BE2C (cell line): ENCODE data around the gene RBFA.

Source experiments
- DNase-seq: peaks from one replicate; pipeline ENCODE4 v3.0.0-alpha.2; 2020
- H3K27me3 ChIP-seq: fragments of 250-450 bp; sonication (Bioruptor Pico); 2 replicates; pipeline ENCODE4 v1.5.1; 2020; ENCODE audit warnings: mild to moderate bottlenecking
- H3K36me3 ChIP-seq: fragments of 250-450 bp; sonication (Bioruptor Pico); 2 replicates; pipeline ENCODE4 v1.5.1; 2020; ENCODE audit warnings: mild to moderate bottlenecking
- H3K4me1 ChIP-seq: fragments of 250-450 bp; sonication (Bioruptor Pico); 2 replicates; pipeline ENCODE4 v1.5.1; 2020
- H3K4me3 ChIP-seq: 2 replicates; pipeline ENCODE4 v1.5.1; 2011; ENCODE audit warnings: low read depth, low read length
- H3K9me3 ChIP-seq: fragments of 250-450 bp; sonication (Bioruptor Pico); 2 replicates; pipeline ENCODE4 v1.5.1; 2020
- CTCF ChIP-seq: IDR thresholded peaks from 2 replicates; pipeline ENCODE4 v1.5.1; 2012; ENCODE audit warnings: mild to moderate bottlenecking, low read depth, low read length

RBFA gene

GRCh38 chr18:80070825-80071224 is 36.6 kb downstream of the RBFA start:
- DNase-seq: no peak
- no peaks in the 10 kb centered on the region for H3K27me3 ChIP-seq

GRCh38 chr18:80074183-80074582 is 39.9 kb downstream of the RBFA start:
- Histone ChIP-seq H3K36me3 (no peaks in the 10 kb centered on the region), H3K4me1 (no peaks in the 10 kb centered on the region), H3K9me3 (no peaks in the 10 kb centered on the region), H3K27me3 (no peaks in the 10 kb centered on the region), H3K4me3 (no peak overlapping the region)
- DNase-seq: no peak
- TF ChIP-seq CTCF: no peak

More at GRCh38 chr18:80070825-80071224, 36.6 kb downstream of the RBFA start:
- Histone ChIP-seq H3K9me3 (no peaks in the 10 kb centered on the region), H3K4me1 (no peaks in the 10 kb centered on the region), H3K4me3 (no peak overlapping the region), H3K36me3 (no peaks in the 10 kb centered on the region)
- TF ChIP-seq CTCF: no peak

- Histone ChIP-seq H3K27me3 (no peaks in the 10 kb centered on the region), H3K36me3 (no peaks in the 10 kb centered on the region), H3K4me1 (no peaks in the 10 kb centered on the region), H3K4me3 (no peak overlapping the region), H3K9me3 (no peaks in the 10 kb centered on the region)
- TF ChIP-seq CTCF: no peak
- no peak for DNase-seq
These were observed 40.5 kb downstream of the RBFA start for GRCh38 chr18:80074697-80075096.

GRCh38 chr18:80075940-80076339 is 41.7 kb downstream of the RBFA start:
- TF ChIP-seq CTCF: no peak
- H3K36me3 ChIP-seq: no peaks in the 10 kb centered on the region

GRCh38 chr18:80076379-80076778 is 42.1 kb downstream of the RBFA start:
- no peak for TF ChIP-seq CTCF
- no peak overlapping the region for H3K4me3 ChIP-seq
- H3K27me3 ChIP-seq: no peaks in the 10 kb centered on the region
- H3K9me3 ChIP-seq: no peaks in the 10 kb centered on the region
- no peaks in the 10 kb centered on the region for H3K36me3 ChIP-seq
- H3K4me1 ChIP-seq: no peaks in the 10 kb centered on the region
- no peak for DNase-seq

More at GRCh38 chr18:80075940-80076339, 41.7 kb downstream of the RBFA start:
- Histone ChIP-seq H3K27me3 (no peaks in the 10 kb centered on the region), H3K9me3 (no peaks in the 10 kb centered on the region), H3K4me1 (no peaks in the 10 kb centered on the region), H3K4me3 (no peak overlapping the region)
- no peak for DNase-seq

- no peaks in the 10 kb centered on the region for H3K4me1 ChIP-seq
- no peak for TF ChIP-seq CTCF
- DNase-seq: no peak
- no peaks in the 10 kb centered on the region for H3K36me3 ChIP-seq
- H3K9me3 ChIP-seq: no peaks in the 10 kb centered on the region
- no peaks in the 10 kb centered on the region for H3K27me3 ChIP-seq
- no peak overlapping the region for H3K4me3 ChIP-seq
These were observed 43.6 kb downstream of the RBFA start for GRCh38 chr18:80077873-80078272.
